HEK293T (cell line): ENCODE results near the gene ARHGEF19.

ENCODE experiments used
- FOXA1 ChIP-seq: fragments of 450-650 bp; IDR thresholded peaks from 2 replicates; pipeline ENCODE4 v1.6.1; 2016; ENCODE audit warnings: mild to moderate bottlenecking
- SUZ12 ChIP-seq: fragments of 450-650 bp; IDR thresholded peaks from 2 replicates; pipeline ENCODE4 v1.6.1; 2016; ENCODE audit warnings: mild to moderate bottlenecking

DNA sequence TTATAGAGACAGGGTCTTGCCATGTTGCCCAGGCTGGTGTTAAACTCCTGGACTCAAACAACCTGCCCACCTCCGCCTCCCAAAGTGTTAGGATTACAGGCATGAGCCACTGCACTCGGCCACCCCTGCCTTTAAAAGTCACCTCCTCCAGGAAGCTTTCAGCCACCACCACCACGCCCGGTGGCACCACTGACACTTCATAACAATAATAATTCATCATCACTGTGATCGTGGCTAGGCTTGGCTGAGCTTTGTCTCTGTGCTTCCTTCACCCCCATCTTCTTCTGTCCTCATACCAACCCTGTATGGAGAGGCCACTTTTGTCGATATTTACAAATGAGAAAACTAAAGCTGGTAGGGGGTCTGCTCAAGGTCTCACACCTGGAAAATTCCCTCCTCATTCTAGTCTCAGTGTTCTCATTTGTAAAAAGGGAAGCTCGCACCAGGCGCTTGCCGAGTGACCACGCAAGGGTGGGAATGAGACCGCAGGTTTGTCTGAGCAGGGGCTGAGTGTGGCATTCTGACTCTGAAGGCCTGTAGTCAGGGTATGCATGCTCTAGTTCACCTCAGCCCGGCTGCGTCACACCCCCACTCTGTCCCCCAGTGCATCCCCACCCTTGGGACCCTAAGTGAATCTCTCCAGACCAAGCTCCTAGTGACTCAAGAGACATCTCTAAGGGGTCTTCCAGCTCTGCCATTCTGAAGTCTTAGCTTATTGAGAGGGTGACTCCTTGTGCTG lies 43.7 kb downstream of the ARHGEF19 start:
- TF ChIP-seq FOXA1 (no peak), SUZ12 (no peak)
